ENCODE data around the gene CNTN4.

GRCh38 chr3:2652386-2652785 is 553.7 kb downstream of the CNTN4 start:
- TF ChIP-seq EZH2 (IDR thresholded peaks at IDR 0.05) = no peak
- TF ChIP-seq CTCF (IDR thresholded peaks at IDR 0.05) = no peak
- no peak for TF ChIP-seq EZH2phosphoT487 (IDR thresholded peaks at IDR 0.05)
